PC-3 (cell line): Measurements from ENCODE around the gene BRME1. TPM values are rescaled to one million over a fixed set of nuclear protein-coding genes. Genes with fewer than 3 reads are reported as not detected.

Source experiments
- ATAC-seq: fragments of 200-7000 bp; cut with Tn5 transposase; 2 replicates; pipeline ENCODE4 v1.9.1; 2020; ENCODE audit warnings: mild to moderate bottlenecking, moderate library complexity
- BruUV-seq: library from RNA; stranded (reverse); fragments of 400-500 nt; replicated peaks from 2 replicates; lab custom pipeline; 2021; lab: Mats Ljungman, UMichigan
- CTCF ChIA-PET: fragments of 300-600 bp; sonication (Branson Sonifier 250); formaldehyde crosslinking; loops from one replicate; lab custom pipeline; 2022; ENCODE audit warnings: antibody characterized with exemption; lab: Charles Lee
- POLR2A ChIA-PET: fragments of 300-600 bp; sonication (Branson Sonifier 250); formaldehyde crosslinking; loops from one replicate; lab custom pipeline; 2022; ENCODE audit warnings: antibody characterized with exemption; ENCODE audit not compliant: unreplicated experiment; lab: Charles Lee
- DNase-seq: peaks from one replicate; pipeline ENCODE4 v3.0.0-alpha.2; 2015
- H2AFZ ChIP-seq: fragments of 300-600 bp; sonication (generic); 2 replicates; pipeline ENCODE4 v1.6.0; 2016; ENCODE audit warnings: antibody characterized with exemption, low read length
- H3F3A ChIP-seq: fragments of 300-600 bp; sonication (generic); one replicate; pipeline ENCODE4 v1.6.0; 2017; ENCODE audit warnings: antibody characterized with exemption, low read length, control low read depth, mild to moderate bottlenecking; ENCODE audit not compliant: unreplicated experiment
- H3K27ac ChIP-seq: fragments of 300-600 bp; sonication (generic); 2 replicates; pipeline ENCODE4 v1.5.1; 2016; ENCODE audit warnings: mild to moderate bottlenecking, low read length
- H3K27me3 ChIP-seq: fragments of 300-600 bp; sonication (generic); 2 replicates; pipeline ENCODE4 v1.6.1; 2016; ENCODE audit warnings: low read length, mixed read lengths
- H3K36me3 ChIP-seq: fragments of 300-600 bp; sonication (generic); 2 replicates; pipeline ENCODE4 v1.6.1; 2016; ENCODE audit warnings: low read depth, mixed run types, low read length, mixed read lengths
- H3K4me1 ChIP-seq: fragments of 300-600 bp; sonication (generic); 2 replicates; pipeline ENCODE4 v1.5.1; 2016; ENCODE audit warnings: low read length; ENCODE audit not compliant: insufficient read depth
- H3K4me2 ChIP-seq: fragments of 300-600 bp; sonication (generic); 2 replicates; pipeline ENCODE4 v1.6.0; 2016; ENCODE audit warnings: low read length
- H3K4me3 ChIP-seq: fragments of 300-600 bp; sonication (generic); 2 replicates; pipeline ENCODE4 v1.5.1; 2016; ENCODE audit warnings: mild to moderate bottlenecking, low read length, mixed read lengths
- H3K79me2 ChIP-seq: fragments of 300-600 bp; sonication (generic); 2 replicates; pipeline ENCODE4 v1.6.1; 2017; ENCODE audit warnings: low read length, mixed read lengths
- H3K9ac ChIP-seq: fragments of 300-600 bp; sonication (generic); 2 replicates; pipeline ENCODE4 v1.6.0; 2016; ENCODE audit warnings: mild to moderate bottlenecking, low read length
- H3K9me2 ChIP-seq: fragments of 300-600 bp; sonication (generic); replicated peaks from 2 replicates; pipeline ENCODE4 v1.6.1; 2016; ENCODE audit warnings: mixed run types, low read length, mixed read lengths
- H3K9me3 ChIP-seq: fragments of 300-600 bp; sonication (generic); 2 replicates; pipeline ENCODE4 v1.6.1; 2016; ENCODE audit warnings: low read length, mixed read lengths
- H4K20me1 ChIP-seq: fragments of 300-600 bp; sonication (generic); 2 replicates; pipeline ENCODE4 v1.6.1; 2016; ENCODE audit warnings: low read length, mixed read lengths
- CTCF ChIP-seq: fragments of 300-600 bp; sonication (generic); conservative IDR thresholded peaks from 2 replicates; pipeline ENCODE4 v1.5.1; 2017; ENCODE audit warnings: antibody characterized with exemption, low read depth, mild to moderate bottlenecking, low read length
- EZH2 ChIP-seq: fragments of 300-600 bp; sonication (generic); IDR thresholded peaks from one replicate; pipeline ENCODE4 v1.6.1; 2017; ENCODE audit warnings: antibody characterized with exemption, mild to moderate bottlenecking, low read length; ENCODE audit not compliant: unreplicated experiment
- EZH2phosphoT487 ChIP-seq: fragments of 300-600 bp; sonication (generic); IDR thresholded peaks from 2 replicates; pipeline ENCODE4 v1.6.1; 2018; ENCODE audit warnings: mild to moderate bottlenecking, antibody characterized with exemption, low read length, borderline replicate concordance
- intact Hi-C: fragments of 100-400 bp; cut with micrococcal nuclease; formaldehyde crosslinking; loops from 2 replicates; pipeline ENCODE4 v1.9.0; 2023
- total RNA-seq: library from RNA; depleted of rRNA; stranded (reverse); fragments of >200 nt; gene quantifications from 2 replicates; pipeline ENCODE4 v1.2.3, GENCODE V29; 2014

Gene BRME1
- total RNA-seq, 1 experiment from 2014 or later = 6.0 TPM

DNA sequence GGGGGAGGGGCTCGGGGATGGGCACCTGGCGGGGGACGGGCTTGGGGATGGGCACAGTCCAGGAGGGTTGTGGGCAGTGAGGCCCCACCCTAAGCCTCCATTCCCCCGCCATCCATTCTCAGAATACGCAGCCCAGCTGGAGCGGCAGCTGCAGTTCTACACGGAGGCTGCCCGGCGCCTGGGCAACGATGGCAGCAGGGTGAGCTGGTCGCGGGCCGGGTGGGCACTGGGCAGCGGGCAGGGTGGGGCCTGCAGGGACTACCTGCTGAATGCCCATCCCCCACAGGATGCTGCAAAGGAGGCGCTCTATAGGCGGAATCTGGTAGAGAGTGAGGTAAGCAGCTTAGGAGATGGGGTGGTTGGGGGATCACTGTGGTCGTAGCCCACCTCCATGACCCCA is 24.0 kb upstream of the BRME1 start:
- Histone ChIP-seq H2AFZ (no peak overlapping the region), H3K79me2 (no peaks in the 10 kb centered on the region), H3K4me2 (no peak overlapping the region), H4K20me1 (no peaks in the 10 kb centered on the region), H3K9me2 (no peaks in the 10 kb centered on the region), H3K27me3 (no peaks in the 10 kb centered on the region), H3K4me1 (no peaks in the 10 kb centered on the region), H3K9me3 (no peaks in the 10 kb centered on the region), H3K9ac (no peak overlapping the region), H3F3A (no peaks in the 10 kb centered on the region), H3K36me3 (peaks cover 7% of the 10 kb centered on the region; the same call in 1 of the 2 replicates), H3K4me3 (no peak overlapping the region), H3K27ac (no peak overlapping the region)
- CTCF ChIA-PET = no interaction called here
- no peak for TF ChIP-seq EZH2
- TF ChIP-seq EZH2phosphoT487 = no peak
- TF ChIP-seq CTCF = no peak
- DNase-seq = no peak
- POLR2A ChIA-PET = interaction anchor here (0.6 kb wide), 1 partner anchor 172 kb away, joined by 3 read pairs; no protein-coding TSS in a partner anchor
- intact Hi-C loops = no loop called here
- ATAC-seq = no peak
- BruUV-seq = no TSS peak

- H4K20me1 ChIP-seq = no peaks in the 10 kb centered on the region
- ATAC-seq (no peak), DNase-seq (no peak)
- H3K9me3 ChIP-seq = no peaks in the 10 kb centered on the region
- BruUV-seq = no TSS peak
- H3K27ac ChIP-seq = no peak overlapping the region
- no peak overlapping the region for H3K4me3 ChIP-seq
- TF ChIP-seq CTCF = no peak
- TF ChIP-seq EZH2 = no peak
- no peak for TF ChIP-seq EZH2phosphoT487
- H3K79me2 ChIP-seq = no peaks in the 10 kb centered on the region
- no peaks in the 10 kb centered on the region for H3K9me2 ChIP-seq
- ChIA-PET CTCF (no interaction called here), POLR2A (interaction anchor here (0.6 kb wide), 1 partner anchor 173 kb away, joined by 3 read pairs; no protein-coding TSS in a partner anchor)
- no peaks in the 10 kb centered on the region for H3K27me3 ChIP-seq
- no peaks in the 10 kb centered on the region for H3K4me1 ChIP-seq
- no peak overlapping the region for H2AFZ ChIP-seq
- H3F3A ChIP-seq = no peaks in the 10 kb centered on the region
- H3K9ac ChIP-seq = no peak overlapping the region
- intact Hi-C loops = no loop called here
- H3K36me3 ChIP-seq = peaks cover 11% of the 10 kb centered on the region; the same call in 1 of the 2 replicates
- no peak overlapping the region for H3K4me2 ChIP-seq
Observed at GRCh38 chr19:13929340-13929739, 23.4 kb upstream of the BRME1 start.

DNA sequence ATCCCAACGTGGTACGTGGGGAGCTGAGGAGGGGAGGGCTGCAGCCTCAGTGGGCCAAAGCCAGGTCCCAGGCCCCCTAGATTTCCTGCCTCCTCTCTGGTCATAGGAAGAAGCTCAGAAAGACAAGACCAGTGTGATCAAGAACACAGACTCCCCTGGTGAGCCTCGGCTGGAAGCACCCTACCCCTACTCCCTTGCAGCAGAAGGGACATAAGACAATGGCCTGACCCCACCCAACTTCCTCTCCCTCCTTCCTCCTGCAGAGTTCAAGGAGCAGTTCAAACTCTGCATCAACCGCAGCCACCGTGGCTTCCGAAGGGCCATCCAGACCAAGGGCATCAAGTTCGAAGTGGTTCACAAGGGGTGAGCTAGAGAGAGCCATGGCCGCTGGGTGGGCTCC is 20.8 kb upstream of the BRME1 start:
- H3K27me3 ChIP-seq = no peaks in the 10 kb centered on the region
- POLR2A ChIA-PET = no interaction called here

More for the DNA sequence above, 20.8 kb upstream of the BRME1 start:
- ATAC-seq = no peak
- H3F3A ChIP-seq = no peaks in the 10 kb centered on the region
- no peaks in the 10 kb centered on the region for H4K20me1 ChIP-seq
- no peaks in the 10 kb centered on the region for H3K9me3 ChIP-seq
- DNase-seq = no peak
- CTCF ChIA-PET = interaction anchor here (0.5 kb wide), 1 partner anchor 103 kb away, joined by 3 read pairs; no protein-coding TSS in a partner anchor
- peaks cover 25% of the 10 kb centered on the region for H3K36me3 ChIP-seq
- no peak overlapping the region for H3K9ac ChIP-seq
- H3K4me1 ChIP-seq = no peaks in the 10 kb centered on the region
- H3K27ac ChIP-seq = no peak overlapping the region
- H3K9me2 ChIP-seq = no peaks in the 10 kb centered on the region
- no peaks in the 10 kb centered on the region for H3K79me2 ChIP-seq
- no peak overlapping the region for H3K4me2 ChIP-seq
- H2AFZ ChIP-seq = no peak overlapping the region
- TF ChIP-seq CTCF (no peak), EZH2phosphoT487 (no peak), EZH2 (no peak)
- no TSS peak for BruUV-seq
- H3K4me3 ChIP-seq = no peak overlapping the region
- intact Hi-C loops = no loop called here
